Liver (tissue), 9 donors: ENCODE data around the gene PTK7. TPM values are rescaled to one million over a fixed set of nuclear protein-coding genes. Genes with fewer than 3 reads are reported as not detected.
"Not testable (repeated sequence)": the region's sequence is repeated elsewhere in the genome, so short reads cannot be mapped to it uniquely, and the experiment has no call there.

Experiments used
- DNase-seq: peaks from one replicate; pipeline ENCODE4 v3.0.0-alpha.2; 2017; ENCODE audit warnings: low spot score
- H3K27ac ChIP-seq, 2 donors: one replicate each; pipeline ENCODE4 v1.7.0; 2013; ENCODE audit warnings: inconsistent platforms in 2 of 2, low read length in 2 of 2, control low read depth in 1 of 2, low read depth in 1 of 2, mild to moderate bottlenecking in 1 of 2
- H3K27me3 ChIP-seq, 4 donors: one replicate each; pipeline versions ENCODE4 v1.6.1 to v1.7.0; 2013; ENCODE audit warnings: low read length in 3 of 4, inconsistent platforms in 1 of 4, mild to moderate bottlenecking in 1 of 4, moderate library complexity in 1 of 4; ENCODE audit not compliant: control insufficient read depth in 4 of 4, insufficient read depth in 4 of 4
- H3K36me3 ChIP-seq, 4 donors: one replicate each; pipeline versions ENCODE4 v1.6.1 to v1.7.0; 2013; ENCODE audit warnings: low read length in 3 of 4, mild to moderate bottlenecking in 3 of 4, low read depth in 1 of 4, moderate library complexity in 1 of 4; ENCODE audit not compliant: control insufficient read depth in 4 of 4, insufficient read depth in 3 of 4
- H3K4me1 ChIP-seq, 4 donors: one replicate each; pipeline versions ENCODE4 v1.6.1 to v1.7.0; 2013; ENCODE audit warnings: low read length in 3 of 4, mild to moderate bottlenecking in 3 of 4, moderate library complexity in 1 of 4; ENCODE audit not compliant: control insufficient read depth in 4 of 4, insufficient read depth in 4 of 4
- H3K4me3 ChIP-seq, 3 donors: one replicate each; pipeline versions ENCODE4 v1.6.1 to v1.7.0; 2013; ENCODE audit warnings: low read length in 3 of 3, control low read depth in 1 of 3, low read depth in 1 of 3, mild to moderate bottlenecking in 1 of 3
- H3K9ac ChIP-seq, 2 donors: one replicate each; pipeline ENCODE4 v1.7.0; 2013; ENCODE audit warnings: low read length in 2 of 2, mild to moderate bottlenecking in 2 of 2, moderate library complexity in 2 of 2, control low read depth in 1 of 2, low read depth in 1 of 2
- H3K9me3 ChIP-seq, 4 donors: one replicate each; pipeline versions ENCODE4 v1.6.1 to v1.7.0; 2013; ENCODE audit warnings: low read length in 3 of 4; ENCODE audit not compliant: control insufficient read depth in 4 of 4
- ATF3 ChIP-seq: IDR thresholded peaks from 2 replicates; pipeline ENCODE4 v1.6.1; 2016; ENCODE audit warnings: antibody characterized with exemption
- CTCF ChIP-seq: fragments of 150-350 bp; IDR thresholded peaks from 2 replicates; pipeline ENCODE4 v1.5.1; 2017; ENCODE audit warnings: improper control_type of control experiment, low read depth, low read length; ENCODE audit not compliant: missing input control
- EGR1 ChIP-seq, 2 donors: IDR thresholded peaks; 2 replicates each; pipeline ENCODE4 v1.6.1; 2016 to 2018; ENCODE audit warnings: antibody characterized with exemption in 2 of 2, low read depth in 2 of 2
- FOXA1 ChIP-seq: IDR thresholded peaks from 2 replicates; pipeline ENCODE4 v1.6.1; 2016; ENCODE audit warnings: antibody characterized with exemption
- FOXA2 ChIP-seq: IDR thresholded peaks from 2 replicates; pipeline ENCODE4 v1.6.1; 2016; ENCODE audit warnings: antibody characterized with exemption
- GABPA ChIP-seq, 2 donors: IDR thresholded peaks in 1 of 2; conservative IDR thresholded peaks in 1 of 2; 2 replicates each; pipeline ENCODE4 v1.6.1; 2016; ENCODE audit warnings: antibody characterized with exemption in 2 of 2, mild to moderate bottlenecking in 1 of 2, moderate library complexity in 1 of 2
- HNF4A ChIP-seq, 2 donors: conservative IDR thresholded peaks; 2 replicates each; pipeline ENCODE4 v1.6.1; 2016; ENCODE audit warnings: antibody characterized with exemption in 2 of 2, mild to moderate bottlenecking in 2 of 2
- HNF4G ChIP-seq: IDR thresholded peaks from 2 replicates; pipeline ENCODE4 v1.6.1; 2016; ENCODE audit warnings: antibody characterized with exemption
- JUND ChIP-seq, 2 donors: IDR thresholded peaks; 2 replicates each; pipeline ENCODE4 v1.6.1; 2016; ENCODE audit warnings: antibody characterized with exemption in 2 of 2
- MAX ChIP-seq: IDR thresholded peaks from 2 replicates; pipeline ENCODE4 v1.6.1; 2016; ENCODE audit warnings: antibody characterized with exemption
- NR2F2 ChIP-seq: IDR thresholded peaks from 2 replicates; pipeline ENCODE4 v1.6.1; 2016; ENCODE audit warnings: antibody characterized with exemption
- RAD21 ChIP-seq, 2 donors: IDR thresholded peaks; 2 replicates each; pipeline ENCODE4 v1.6.1; 2016; ENCODE audit warnings: antibody characterized with exemption in 2 of 2, mild to moderate bottlenecking in 2 of 2
- REST ChIP-seq: IDR thresholded peaks from 2 replicates; pipeline ENCODE4 v1.6.1; 2016; ENCODE audit warnings: antibody characterized with exemption, mild to moderate bottlenecking
- RXRA ChIP-seq, 2 donors: IDR thresholded peaks; 2 replicates each; pipeline ENCODE4 v1.6.1; 2017 to 2018; ENCODE audit warnings: antibody characterized with exemption in 2 of 2, mild to moderate bottlenecking in 1 of 2
- SP1 ChIP-seq: IDR thresholded peaks from 2 replicates; pipeline ENCODE4 v1.6.1; 2018; ENCODE audit warnings: antibody characterized with exemption, mild to moderate bottlenecking
- TAF1 ChIP-seq: conservative IDR thresholded peaks from 2 replicates; pipeline ENCODE4 v1.6.1; 2016; ENCODE audit warnings: antibody characterized with exemption, mild to moderate bottlenecking
- YY1 ChIP-seq: IDR thresholded peaks from 2 replicates; pipeline ENCODE4 v1.6.1; 2016; ENCODE audit warnings: antibody characterized with exemption, mild to moderate bottlenecking
- ZBTB33 ChIP-seq: IDR thresholded peaks from 2 replicates; pipeline ENCODE4 v1.6.1; 2016; ENCODE audit warnings: antibody characterized with exemption
- WGBS: extraction: QIAGEN DNeasy Blood & Tissue Kit; methylation state at CpG from one replicate; pipeline ENCODE4 v1.1.7; 2013; 5-methylcytosine and 5-hydroxymethylcytosine counted together
- polyA plus RNA-seq, 2 donors: library from polyadenylated mRNA; stranded (reverse) in 1 of 2; unstranded in 1 of 2; fragments of 200-250 nt in 1 of 2; fragments of >200 nt in 1 of 2; fragmentation: Nextera tagmentation in 1 of 2; extraction: Ambion mirVana in 1 of 2; gene quantifications; one replicate each; pipeline versions ENCODE4 v1.2.1 to v1.2.3, GENCODE V29; 2013 to 2015
- total RNA-seq, 2 donors: library from RNA; depleted of rRNA; stranded (reverse); fragments of >200 nt; gene quantifications; one replicate each; pipeline ENCODE4 v1.2.3, GENCODE V29; 2014
- donor health status: healthy.
- donor health status: healthy.
- donor health status: healthy.
- donor health status: healthy.
- donor health status: healthy.

Gene PTK7
- total and polyA plus RNA-seq, 4 donors: 0.67 to 10.5 (median 1.3) TPM

- Histone ChIP-seq H3K27ac (no peak overlapping the region), H3K36me3 (no peaks in the 10 kb centered on the region), H3K27me3 (no peaks in the 10 kb centered on the region), H3K9ac (no peak overlapping the region), H3K9me3 (no peaks in the 10 kb centered on the region), H3K4me1 (no peaks in the 10 kb centered on the region), H3K4me3 (no peak overlapping the region)
- DNase-seq: no peak
- TF ChIP-seq GABPA (IDR thresholded peaks at IDR 0.05 in 1 of 2, conservative IDR thresholded peaks at IDR 0.05 in 1 of 2): no peak
- no peak for TF ChIP-seq MAX
- no peak for TF ChIP-seq SP1
- no peak for TF ChIP-seq EGR1 (IDR thresholded peaks at IDR 0.05; ENCODE audit: low read depth in 2 of 2)
- no peak for TF ChIP-seq FOXA2
- 87% methylated on average over 12 of the region's 12 CpGs for WGBS
Observed at GRCh38 chr6:43113431-43114260, 37.5 kb downstream of the PTK7 start.

GRCh38 chr6:43115365-43115764 is 39.3 kb downstream of the PTK7 start:
- no peak for DNase-seq
- Histone ChIP-seq H3K27ac (no peak overlapping the region), H3K9me3 (no peaks in the 10 kb centered on the region), H3K9ac (no peak overlapping the region), H3K36me3 (no peaks in the 10 kb centered on the region), H3K27me3 (no peaks in the 10 kb centered on the region), H3K4me1 (no peaks in the 10 kb centered on the region), H3K4me3 (no peak overlapping the region)
- no peak for TF ChIP-seq FOXA2
- no peak for TF ChIP-seq JUND (IDR thresholded peaks at IDR 0.05)
- no peak for TF ChIP-seq REST
- no peak for TF ChIP-seq CTCF
- no peak for TF ChIP-seq ATF3
- TF ChIP-seq YY1: no peak
- no peak for TF ChIP-seq GABPA (IDR thresholded peaks at IDR 0.05 in 1 of 2, conservative IDR thresholded peaks at IDR 0.05 in 1 of 2)
- TF ChIP-seq SP1: no peak
- TF ChIP-seq NR2F2: no peak
- no peak for TF ChIP-seq RAD21 (IDR thresholded peaks at IDR 0.05)
- no peak for TF ChIP-seq FOXA1
- TF ChIP-seq HNF4A (conservative IDR thresholded peaks at IDR 0.05): no peak
- TF ChIP-seq TAF1: no peak
- TF ChIP-seq HNF4G: no peak
- no peak for TF ChIP-seq RXRA (IDR thresholded peaks at IDR 0.05)
- TF ChIP-seq MAX: no peak
- no peak for TF ChIP-seq EGR1 (IDR thresholded peaks at IDR 0.05; ENCODE audit: low read depth in 2 of 2)
- TF ChIP-seq ZBTB33: no peak
- 90% methylated on average over 6 of the region's 6 CpGs for WGBS

- WGBS: 97% methylated on average over 8 of the region's 8 CpGs
- not testable (repeated sequence) for H3K27ac ChIP-seq, H3K9ac ChIP-seq, H3K27me3 ChIP-seq, H3K36me3 ChIP-seq, H3K4me3 ChIP-seq, DNase-seq, H3K9me3 ChIP-seq, H3K4me1 ChIP-seq
Observed at GRCh38 chr6:43117466-43117865, 41.4 kb downstream of the PTK7 start.
